Progenitor cell of endocrine pancreas (in vitro differentiated cells): ENCODE data around the gene VPS8. TPM values are rescaled to one million over a fixed set of nuclear protein-coding genes. Genes with fewer than 3 reads are reported as not detected.

ENCODE experiments used
- DNase-seq: peaks from one replicate; pipeline ENCODE4 v3.0.0; 2021; ENCODE audit warnings: low spot score; ENCODE audit not compliant: unreplicated experiment
- H3K27ac Mint-ChIP-seq: 2 replicates; pipeline ENCODE4 v1.8.0; 2021; ENCODE audit warnings: mild to moderate bottlenecking, moderate library complexity, mixed read lengths
- H3K27me3 Mint-ChIP-seq: 2 replicates; pipeline ENCODE4 v1.8.0; 2021; ENCODE audit warnings: mixed read lengths
- H3K36me3 Mint-ChIP-seq: 2 replicates; pipeline ENCODE4 v1.8.0; 2022; ENCODE audit warnings: mixed read lengths; ENCODE audit not compliant: insufficient read depth
- H3K4me1 Mint-ChIP-seq: 2 replicates; pipeline ENCODE4 v1.8.0; 2021; ENCODE audit warnings: low read depth, mixed read lengths
- H3K4me3 Mint-ChIP-seq: 2 replicates; pipeline ENCODE4 v1.8.0; 2021; ENCODE audit warnings: low read depth, mild to moderate bottlenecking, moderate library complexity, mixed read lengths
- H3K9me3 Mint-ChIP-seq: 2 replicates; pipeline ENCODE4 v1.8.0; 2021; ENCODE audit warnings: low read depth, mixed read lengths
- total RNA-seq: library from RNA; stranded (reverse); gene quantifications from 2 replicates; pipeline ENCODE4 v1.2.1, GENCODE V29; 2021
- TF ChIP-seq, protein P1 (sequence below): fragments of 200-600 bp; sonication (generic); IDR thresholded peaks from one replicate; pipeline ENCODE4 v1.5.0; 2021; ENCODE audit warnings: antibody characterized with exemption, mild to moderate bottlenecking; ENCODE audit not compliant: unreplicated experiment

The VPS8 gene
- total RNA-seq, 1 donor from 2014 or later = 89.4 TPM

DNA sequence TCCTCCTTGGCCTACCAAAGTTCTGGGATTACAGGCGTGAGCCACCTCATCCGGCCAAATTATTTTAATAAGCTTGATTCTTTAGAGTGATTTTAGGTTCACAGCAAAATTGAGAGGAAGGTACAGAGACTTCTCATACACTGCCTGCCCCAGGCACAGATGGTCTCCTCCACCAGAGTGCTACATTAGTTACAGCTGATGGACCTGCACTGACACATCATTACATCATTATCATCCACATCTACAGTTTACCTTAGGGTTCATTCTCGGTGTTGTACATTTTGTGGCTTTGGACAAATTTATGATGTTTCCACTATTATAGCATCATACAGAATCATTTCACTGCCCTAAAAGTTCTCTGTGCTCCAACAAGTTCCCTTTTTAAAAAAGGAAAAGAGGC is 4.4 kb upstream of the VPS8 start:
- TF ChIP-seq, protein P1, sequence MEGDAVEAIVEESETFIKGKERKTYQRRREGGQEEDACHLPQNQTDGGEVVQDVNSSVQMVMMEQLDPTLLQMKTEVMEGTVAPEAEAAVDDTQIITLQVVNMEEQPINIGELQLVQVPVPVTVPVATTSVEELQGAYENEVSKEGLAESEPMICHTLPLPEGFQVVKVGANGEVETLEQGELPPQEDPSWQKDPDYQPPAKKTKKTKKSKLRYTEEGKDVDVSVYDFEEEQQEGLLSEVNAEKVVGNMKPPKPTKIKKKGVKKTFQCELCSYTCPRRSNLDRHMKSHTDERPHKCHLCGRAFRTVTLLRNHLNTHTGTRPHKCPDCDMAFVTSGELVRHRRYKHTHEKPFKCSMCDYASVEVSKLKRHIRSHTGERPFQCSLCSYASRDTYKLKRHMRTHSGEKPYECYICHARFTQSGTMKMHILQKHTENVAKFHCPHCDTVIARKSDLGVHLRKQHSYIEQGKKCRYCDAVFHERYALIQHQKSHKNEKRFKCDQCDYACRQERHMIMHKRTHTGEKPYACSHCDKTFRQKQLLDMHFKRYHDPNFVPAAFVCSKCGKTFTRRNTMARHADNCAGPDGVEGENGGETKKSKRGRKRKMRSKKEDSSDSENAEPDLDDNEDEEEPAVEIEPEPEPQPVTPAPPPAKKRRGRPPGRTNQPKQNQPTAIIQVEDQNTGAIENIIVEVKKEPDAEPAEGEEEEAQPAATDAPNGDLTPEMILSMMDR = no peak
- no peaks in the 10 kb centered on the region for H3K36me3 Mint-ChIP-seq
- DNase-seq = no peak
- no peaks in the 10 kb centered on the region for H3K27me3 Mint-ChIP-seq
- H3K27ac Mint-ChIP-seq = no peak overlapping the region
- no peaks in the 10 kb centered on the region for H3K9me3 Mint-ChIP-seq
- no peak overlapping the region for H3K4me3 Mint-ChIP-seq
- H3K4me1 Mint-ChIP-seq = peaks cover 5% of the 10 kb centered on the region

DNA sequence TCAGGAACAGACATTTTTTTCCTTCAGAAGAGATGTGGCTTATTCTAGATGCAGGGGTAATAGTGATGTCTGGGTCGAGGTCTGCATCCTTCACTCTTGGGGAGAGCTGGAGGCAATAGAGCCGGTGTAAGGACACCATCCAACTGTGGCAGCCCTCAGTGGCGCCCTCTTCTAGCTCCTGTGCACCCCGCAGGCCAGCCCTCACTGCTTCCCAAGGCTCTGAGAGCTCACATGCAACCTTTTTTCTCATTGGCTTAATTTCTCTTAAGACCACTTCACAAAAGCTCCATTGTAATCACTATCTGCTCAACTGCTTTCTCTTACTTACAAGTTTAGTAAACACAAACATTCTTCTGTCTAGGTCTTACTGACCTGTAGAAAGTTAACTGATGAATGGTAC is 3.9 kb upstream of the VPS8 start:
- no peaks in the 10 kb centered on the region for H3K36me3 Mint-ChIP-seq
- peaks cover 8% of the 10 kb centered on the region for H3K4me1 Mint-ChIP-seq
- no peak overlapping the region for H3K27ac Mint-ChIP-seq
- DNase-seq = no peak
- H3K4me3 Mint-ChIP-seq = no peak overlapping the region
- H3K9me3 Mint-ChIP-seq = no peaks in the 10 kb centered on the region
- TF ChIP-seq, protein P1 = peak; percentile 52
- H3K27me3 Mint-ChIP-seq = no peaks in the 10 kb centered on the region

DNA sequence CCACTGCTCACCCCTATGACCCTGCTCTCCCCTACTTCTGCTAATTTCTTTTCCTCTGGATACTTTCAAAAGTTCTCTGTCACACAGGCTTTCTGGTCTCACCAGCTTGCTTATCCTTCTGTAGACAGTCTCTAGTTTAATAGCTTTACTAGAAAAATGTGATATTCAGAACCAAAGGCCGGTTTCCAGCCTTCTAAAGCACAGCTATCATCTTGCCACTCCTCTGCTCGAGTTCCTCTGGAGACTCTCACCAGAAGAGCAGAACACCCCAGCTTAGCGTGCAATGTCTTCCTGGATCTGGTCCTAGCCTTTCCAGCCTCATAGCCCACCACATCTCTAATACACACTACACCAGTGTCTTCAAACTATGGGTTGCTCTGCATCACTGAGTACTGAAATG is 1.8 kb upstream of the VPS8 start:
- Mint-ChIP-seq H3K9me3 (no peaks in the 10 kb centered on the region), H3K27ac (no peak overlapping the region), H3K4me1 (peaks cover 10% of the 10 kb centered on the region), H3K4me3 (no peak overlapping the region), H3K36me3 (no peaks in the 10 kb centered on the region), H3K27me3 (no peaks in the 10 kb centered on the region)
- TF ChIP-seq, protein P1 = no peak
- no peak for DNase-seq

DNA sequence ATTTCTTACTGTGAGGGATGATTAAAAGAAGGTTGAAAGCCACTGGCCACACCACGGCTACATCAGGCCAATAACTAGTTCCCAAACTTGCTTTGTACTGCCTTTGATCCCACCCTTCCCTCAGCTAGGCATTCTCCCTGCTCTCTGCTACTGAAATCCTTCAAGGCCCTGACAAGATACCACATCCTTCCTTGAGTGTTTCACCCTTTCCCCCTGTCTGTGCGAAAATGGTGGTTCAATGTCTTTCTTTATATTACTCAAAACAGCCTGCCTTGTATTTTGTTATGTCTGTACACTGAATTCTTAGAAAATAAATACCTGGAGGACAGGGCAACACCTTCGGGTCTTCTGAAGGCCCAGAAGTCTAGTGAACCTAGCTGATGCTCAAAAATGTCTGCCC is 932 bp upstream of the VPS8 start:
- H3K9me3 Mint-ChIP-seq = no peaks in the 10 kb centered on the region
- H3K4me3 Mint-ChIP-seq = no peak overlapping the region
- TF ChIP-seq, protein P1 = no peak
- H3K4me1 Mint-ChIP-seq = peaks cover 10% of the 10 kb centered on the region
- no peak for DNase-seq
- no peaks in the 10 kb centered on the region for H3K27me3 Mint-ChIP-seq
- peaks cover 2% of the 10 kb centered on the region for H3K36me3 Mint-ChIP-seq
- H3K27ac Mint-ChIP-seq = no peak overlapping the region

DNA sequence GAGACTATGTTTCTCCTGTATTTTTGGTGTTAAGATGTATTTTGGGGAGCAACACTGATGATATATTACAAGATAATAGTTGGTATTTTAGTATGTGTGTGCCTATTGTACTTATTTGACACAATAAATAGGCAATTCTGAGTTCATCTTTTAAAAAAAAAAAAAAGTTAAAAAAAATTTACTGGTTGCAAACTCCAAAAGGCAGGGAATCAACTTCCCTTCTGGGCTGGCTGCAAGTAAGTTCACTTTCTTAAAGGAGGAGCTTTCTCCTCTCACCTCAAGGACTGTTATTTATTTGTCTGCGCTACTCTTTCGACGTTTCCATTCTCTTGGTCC is 335 bp upstream of the VPS8 start:
- TF ChIP-seq, protein P1 = no peak
- H3K27me3 Mint-ChIP-seq = no peaks in the 10 kb centered on the region
- peaks cover 10% of the 10 kb centered on the region for H3K4me1 Mint-ChIP-seq
- no peaks in the 10 kb centered on the region for H3K9me3 Mint-ChIP-seq
- H3K4me3 Mint-ChIP-seq = peak overlapping the region; percentile 91
- DNase-seq = no peak
- peaks cover 2% of the 10 kb centered on the region for H3K36me3 Mint-ChIP-seq
- peak overlapping the region; percentile 95 for H3K27ac Mint-ChIP-seq
